Ishikawa (cell line): Measurements from ENCODE around the gene ATG5.

Experiments
- CEBPB ChIP-seq: IDR thresholded peaks from 2 replicates; pipeline ENCODE4 v1.6.1; 2012
- CREB1 ChIP-seq: IDR thresholded peaks from 2 replicates; pipeline ENCODE4 v1.6.1; 2012; ENCODE audit warnings: low read depth
- EGR1 ChIP-seq: IDR thresholded peaks from 2 replicates; pipeline ENCODE4 v1.6.1; 2012
- EP300 ChIP-seq: IDR thresholded peaks from 2 replicates; pipeline ENCODE4 v1.6.1; 2012; ENCODE audit warnings: borderline replicate concordance
- FOXM1 ChIP-seq: IDR thresholded peaks from 2 replicates; pipeline ENCODE4 v1.6.1; 2012; ENCODE audit warnings: low read depth, borderline replicate concordance
- NFIC ChIP-seq: IDR thresholded peaks from 2 replicates; pipeline ENCODE4 v1.6.1; 2012
- RAD21 ChIP-seq: IDR thresholded peaks from 2 replicates; pipeline ENCODE4 v1.6.1; 2012; ENCODE audit warnings: low read depth
- TAF1 ChIP-seq: IDR thresholded peaks from 2 replicates; pipeline ENCODE4 v1.6.1; 2012; ENCODE audit warnings: low read depth, mild to moderate bottlenecking
- TCF12 ChIP-seq: IDR thresholded peaks from 2 replicates; pipeline ENCODE4 v1.6.1; 2012; ENCODE audit warnings: low read depth
- TEAD4 ChIP-seq: IDR thresholded peaks from 2 replicates; pipeline ENCODE4 v1.6.1; 2012
- USF1 ChIP-seq: IDR thresholded peaks from 2 replicates; pipeline ENCODE4 v1.6.1; 2012
- YY1 ChIP-seq: IDR thresholded peaks from 2 replicates; pipeline ENCODE4 v1.6.1; 2012; ENCODE audit warnings: low read depth
- ZBTB7A ChIP-seq: IDR thresholded peaks from 2 replicates; pipeline ENCODE4 v1.6.1; 2012; ENCODE audit warnings: low read depth
- TF ChIP-seq, protein P1 (sequence below): IDR thresholded peaks from 2 replicates; pipeline ENCODE4 v1.6.1; 2012; ENCODE audit warnings: low read depth, mild to moderate bottlenecking
- TF ChIP-seq, protein P2 (sequence below): IDR thresholded peaks from 2 replicates; pipeline ENCODE4 v1.6.1; 2012

ATG5 gene

GRCh38 chr6:106244931-106245330, 80.6 kb downstream of the ATG5 start:
- TF ChIP-seq, protein P1, sequence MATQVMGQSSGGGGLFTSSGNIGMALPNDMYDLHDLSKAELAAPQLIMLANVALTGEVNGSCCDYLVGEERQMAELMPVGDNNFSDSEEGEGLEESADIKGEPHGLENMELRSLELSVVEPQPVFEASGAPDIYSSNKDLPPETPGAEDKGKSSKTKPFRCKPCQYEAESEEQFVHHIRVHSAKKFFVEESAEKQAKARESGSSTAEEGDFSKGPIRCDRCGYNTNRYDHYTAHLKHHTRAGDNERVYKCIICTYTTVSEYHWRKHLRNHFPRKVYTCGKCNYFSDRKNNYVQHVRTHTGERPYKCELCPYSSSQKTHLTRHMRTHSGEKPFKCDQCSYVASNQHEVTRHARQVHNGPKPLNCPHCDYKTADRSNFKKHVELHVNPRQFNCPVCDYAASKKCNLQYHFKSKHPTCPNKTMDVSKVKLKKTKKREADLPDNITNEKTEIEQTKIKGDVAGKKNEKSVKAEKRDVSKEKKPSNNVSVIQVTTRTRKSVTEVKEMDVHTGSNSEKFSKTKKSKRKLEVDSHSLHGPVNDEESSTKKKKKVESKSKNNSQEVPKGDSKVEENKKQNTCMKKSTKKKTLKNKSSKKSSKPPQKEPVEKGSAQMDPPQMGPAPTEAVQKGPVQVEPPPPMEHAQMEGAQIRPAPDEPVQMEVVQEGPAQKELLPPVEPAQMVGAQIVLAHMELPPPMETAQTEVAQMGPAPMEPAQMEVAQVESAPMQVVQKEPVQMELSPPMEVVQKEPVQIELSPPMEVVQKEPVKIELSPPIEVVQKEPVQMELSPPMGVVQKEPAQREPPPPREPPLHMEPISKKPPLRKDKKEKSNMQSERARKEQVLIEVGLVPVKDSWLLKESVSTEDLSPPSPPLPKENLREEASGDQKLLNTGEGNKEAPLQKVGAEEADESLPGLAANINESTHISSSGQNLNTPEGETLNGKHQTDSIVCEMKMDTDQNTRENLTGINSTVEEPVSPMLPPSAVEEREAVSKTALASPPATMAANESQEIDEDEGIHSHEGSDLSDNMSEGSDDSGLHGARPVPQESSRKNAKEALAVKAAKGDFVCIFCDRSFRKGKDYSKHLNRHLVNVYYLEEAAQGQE = no peak
- TF ChIP-seq TEAD4 (no peak), RAD21 (no peak), TCF12 (no peak), EP300 (no peak), EGR1 (no peak), CEBPB (no peak), ZBTB7A (no peak), TAF1 (no peak)
- TF ChIP-seq, protein P2, sequence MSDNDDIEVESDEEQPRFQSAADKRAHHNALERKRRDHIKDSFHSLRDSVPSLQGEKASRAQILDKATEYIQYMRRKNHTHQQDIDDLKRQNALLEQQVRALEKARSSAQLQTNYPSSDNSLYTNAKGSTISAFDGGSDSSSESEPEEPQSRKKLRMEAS = no peak

GRCh38 chr6:106244521-106244920, 81.0 kb downstream of the ATG5 start:
- no peak for TF ChIP-seq TEAD4

- TF ChIP-seq CREB1 (no peak), YY1 (no peak), ZBTB7A (no peak), EP300 (no peak), NFIC (no peak), CEBPB (no peak), RAD21 (no peak), EGR1 (no peak), USF1 (no peak), TEAD4 (no peak), TCF12 (no peak), FOXM1 (no peak), TAF1 (no peak)
- TF ChIP-seq, protein P2 = no peak
- TF ChIP-seq, protein P1 = no peak
These were observed 82.3 kb downstream of the ATG5 start for GRCh38 chr6:106243261-106243660.

- no peak for TF ChIP-seq FOXM1
- TF ChIP-seq EGR1 = no peak
- TF ChIP-seq USF1 = no peak
These were observed 84.1 kb downstream of the ATG5 start for GRCh38 chr6:106241498-106241897.

- no peak for TF ChIP-seq USF1
- no peak for TF ChIP-seq YY1
- TF ChIP-seq CREB1 = no peak
- TF ChIP-seq EP300 = no peak
- TF ChIP-seq TAF1 = no peak
- no peak for TF ChIP-seq EGR1
These were observed 88.3 kb downstream of the ATG5 start for GRCh38 chr6:106237286-106237685.

DNA sequence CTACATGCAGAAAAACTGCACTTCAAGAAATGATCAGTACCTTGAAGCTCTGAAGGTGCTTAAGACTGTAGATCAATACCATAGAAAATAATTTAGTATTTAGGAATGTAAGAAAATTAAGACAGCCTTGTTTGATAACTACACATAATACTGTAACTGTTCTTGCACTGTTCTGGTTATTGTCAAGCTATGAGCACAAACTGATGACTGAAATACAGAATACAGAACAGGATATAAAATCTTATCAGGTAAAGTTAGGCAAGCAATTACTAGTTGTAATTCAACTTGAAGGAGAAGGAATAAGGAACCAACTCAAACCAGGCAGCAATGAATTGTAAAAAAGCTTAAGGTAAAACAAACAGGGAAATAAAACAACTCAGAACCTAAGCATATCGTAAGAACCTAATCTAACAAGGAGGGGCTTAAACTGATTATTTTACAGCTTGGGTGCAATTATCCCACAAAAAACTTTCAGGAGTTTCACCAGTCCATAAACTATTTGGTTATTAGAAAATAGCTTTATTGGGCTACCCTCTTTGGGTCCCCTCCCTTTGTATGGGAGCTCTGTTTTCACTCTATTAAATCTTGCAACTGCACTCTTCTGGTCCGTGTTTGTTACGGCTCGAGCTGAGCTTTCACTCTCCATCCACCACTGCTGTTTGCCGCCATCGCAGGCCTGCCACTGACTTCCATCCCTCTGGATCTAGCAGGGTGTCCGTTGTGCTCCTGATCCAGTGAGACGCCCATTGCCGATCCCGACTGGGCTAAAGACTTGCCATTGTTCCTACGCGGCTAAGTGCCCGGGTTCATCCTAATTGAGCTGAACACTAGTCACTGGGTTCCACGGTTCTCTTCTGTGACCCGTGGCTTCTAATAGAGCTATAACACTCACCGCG, 97.7 kb downstream of the ATG5 start:
- no peak for TF ChIP-seq EGR1
- TF ChIP-seq, protein P1 = no peak
- no peak for TF ChIP-seq TAF1
- TF ChIP-seq ZBTB7A = no peak
- no peak for TF ChIP-seq TEAD4
- TF ChIP-seq TCF12 = no peak
- no peak for TF ChIP-seq USF1
- no peak for TF ChIP-seq FOXM1
- no peak for TF ChIP-seq RAD21
- TF ChIP-seq YY1 = no peak
- TF ChIP-seq, protein P2 = no peak
- TF ChIP-seq NFIC = no peak
- no peak for TF ChIP-seq CEBPB
- TF ChIP-seq EP300 = no peak
- TF ChIP-seq CREB1 = no peak
